LNCaP clone FGC (cell line): ENCODE data around the gene RPL10.
A peak's percentile ranks its signal among the peaks of the same experiment; 100 is the strongest.

Experiments used
- DNase-seq: peaks from one replicate; pipeline ENCODE4 v3.0.0-alpha.2; 2011; ENCODE audit warnings: low read depth
- H3K4me3 ChIP-seq: 2 replicates; pipeline ENCODE4 v1.5.1; 2011; ENCODE audit warnings: mild to moderate bottlenecking, low read depth, low read length, control low read depth
- TF ChIP-seq, protein P1 (sequence below): IDR thresholded peaks from 2 replicates; pipeline ENCODE4 v1.5.1; 2012; ENCODE audit warnings: mild to moderate bottlenecking; ENCODE audit not compliant: control insufficient read depth, insufficient read depth; ENCODE audit errors: extremely low read depth

The RPL10 gene

DNA sequence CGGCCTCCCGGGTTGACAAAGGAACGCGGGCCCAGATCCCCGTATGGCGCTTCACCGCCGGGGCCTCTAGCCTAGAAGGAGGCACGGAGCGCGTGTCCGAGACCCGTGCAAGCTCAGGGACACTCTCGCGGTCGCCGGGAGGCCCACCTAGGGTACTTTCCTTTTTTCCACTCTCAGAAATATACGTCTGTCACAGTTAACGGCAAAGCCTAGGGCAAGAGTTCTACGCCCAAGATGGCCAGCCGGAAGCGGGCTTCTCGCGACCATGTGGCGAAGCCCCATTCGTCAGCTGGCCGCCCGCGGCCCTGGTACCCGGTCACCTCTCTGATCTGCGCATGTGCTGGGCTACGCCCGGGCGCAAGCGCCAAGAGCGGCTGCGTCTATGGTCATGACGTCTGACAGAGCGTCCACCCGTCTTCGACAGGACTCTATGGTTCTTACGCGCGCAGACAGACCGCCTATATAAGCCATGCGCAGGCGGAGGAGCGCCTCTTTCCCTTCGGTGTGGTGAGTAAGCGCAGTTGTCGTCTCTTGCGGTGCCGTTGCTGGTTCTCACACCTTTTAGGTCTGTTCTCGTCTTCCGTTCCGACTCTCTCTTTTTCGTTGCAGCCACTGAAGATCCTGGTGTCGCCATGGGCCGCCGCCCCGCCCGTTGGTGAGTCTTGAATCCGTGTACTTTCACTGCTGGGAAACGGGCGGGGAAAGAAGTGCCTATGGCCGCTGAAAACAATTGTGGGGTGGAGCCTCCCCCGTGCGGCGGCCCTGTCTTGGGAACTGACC lies at the start of gene RPL10:
Gene RPL10, plus strand, starts transcription at position 490 of the 780 bp plus-strand sequence. Its CDS starts 143 bp downstream, at position 633.
- peak within 1 kb of the TSS; percentile 87 for H3K4me3 ChIP-seq
- TF ChIP-seq, protein P1, sequence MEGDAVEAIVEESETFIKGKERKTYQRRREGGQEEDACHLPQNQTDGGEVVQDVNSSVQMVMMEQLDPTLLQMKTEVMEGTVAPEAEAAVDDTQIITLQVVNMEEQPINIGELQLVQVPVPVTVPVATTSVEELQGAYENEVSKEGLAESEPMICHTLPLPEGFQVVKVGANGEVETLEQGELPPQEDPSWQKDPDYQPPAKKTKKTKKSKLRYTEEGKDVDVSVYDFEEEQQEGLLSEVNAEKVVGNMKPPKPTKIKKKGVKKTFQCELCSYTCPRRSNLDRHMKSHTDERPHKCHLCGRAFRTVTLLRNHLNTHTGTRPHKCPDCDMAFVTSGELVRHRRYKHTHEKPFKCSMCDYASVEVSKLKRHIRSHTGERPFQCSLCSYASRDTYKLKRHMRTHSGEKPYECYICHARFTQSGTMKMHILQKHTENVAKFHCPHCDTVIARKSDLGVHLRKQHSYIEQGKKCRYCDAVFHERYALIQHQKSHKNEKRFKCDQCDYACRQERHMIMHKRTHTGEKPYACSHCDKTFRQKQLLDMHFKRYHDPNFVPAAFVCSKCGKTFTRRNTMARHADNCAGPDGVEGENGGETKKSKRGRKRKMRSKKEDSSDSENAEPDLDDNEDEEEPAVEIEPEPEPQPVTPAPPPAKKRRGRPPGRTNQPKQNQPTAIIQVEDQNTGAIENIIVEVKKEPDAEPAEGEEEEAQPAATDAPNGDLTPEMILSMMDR: no peak
- DNase-seq: peak; percentile 88

DNA sequence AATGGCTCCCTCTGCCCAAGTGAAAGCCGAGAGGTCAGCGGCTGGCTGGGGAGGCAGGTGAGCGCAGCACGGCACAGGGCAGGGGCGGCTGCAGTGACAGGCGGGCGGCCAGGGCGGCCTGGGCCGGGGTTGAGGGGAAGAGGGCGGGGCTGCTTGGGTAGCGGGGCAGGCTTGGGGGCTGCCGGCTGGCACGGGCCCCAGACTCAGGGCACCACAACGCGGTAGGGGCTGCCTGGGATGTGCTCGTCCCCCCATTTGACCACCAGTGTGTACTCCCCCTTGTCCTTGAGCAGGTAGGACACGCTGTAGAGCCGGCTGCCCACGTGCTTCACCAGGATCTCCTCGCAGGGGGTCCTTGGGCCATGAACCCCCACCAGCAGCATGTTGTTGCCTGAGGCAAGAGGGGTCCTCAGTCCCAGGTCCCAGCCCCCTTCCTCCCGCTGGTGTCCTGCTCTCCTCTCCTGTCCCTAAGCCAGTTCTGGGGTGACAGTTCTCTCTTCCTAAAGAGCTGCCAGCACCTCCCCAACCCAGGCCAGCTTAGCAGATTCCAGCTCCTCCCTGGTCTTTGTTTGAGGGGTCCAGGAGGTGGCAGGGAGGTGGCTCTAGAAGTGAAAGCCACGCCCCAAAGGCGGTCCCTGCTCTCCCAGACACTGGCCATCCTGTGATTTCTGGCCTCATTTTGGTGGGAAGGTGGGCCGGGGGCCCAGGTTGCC lies 49.4 kb upstream of the RPL10 start:
- DNase-seq: no peak
- no peak overlapping the region for H3K4me3 ChIP-seq
- TF ChIP-seq, protein P1: no peak

DNA sequence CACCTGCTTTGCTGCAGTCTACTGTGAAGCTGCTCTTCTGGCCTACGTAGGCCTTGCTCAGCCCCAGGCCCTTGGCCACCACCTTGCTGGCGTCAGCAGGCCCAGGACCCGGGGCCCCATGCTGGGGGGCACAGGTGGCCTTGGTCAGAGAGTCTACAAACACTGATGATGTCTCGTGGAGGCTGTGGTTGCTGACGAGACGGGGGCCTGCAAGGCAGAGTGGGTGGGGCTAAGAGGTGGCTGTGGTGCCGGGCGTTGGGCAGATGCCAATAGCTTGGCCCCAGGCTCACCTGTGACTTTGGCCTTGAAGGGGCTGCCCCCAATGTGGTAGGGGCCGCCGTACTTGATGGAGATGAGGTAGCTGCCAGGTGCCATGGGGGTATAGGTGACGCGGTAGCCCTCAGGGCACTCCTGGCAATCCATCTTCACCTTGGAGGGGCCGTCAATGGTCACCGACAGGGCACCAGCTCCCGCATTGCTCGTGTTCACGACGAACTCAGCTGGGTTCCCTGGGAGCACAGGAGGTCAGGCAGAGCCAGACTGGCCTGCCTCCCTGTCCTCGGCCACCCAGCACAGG lies 48.7 kb upstream of the RPL10 start:
- DNase-seq: no peak
- TF ChIP-seq, protein P1: no peak
- H3K4me3 ChIP-seq: no peak overlapping the region

DNA sequence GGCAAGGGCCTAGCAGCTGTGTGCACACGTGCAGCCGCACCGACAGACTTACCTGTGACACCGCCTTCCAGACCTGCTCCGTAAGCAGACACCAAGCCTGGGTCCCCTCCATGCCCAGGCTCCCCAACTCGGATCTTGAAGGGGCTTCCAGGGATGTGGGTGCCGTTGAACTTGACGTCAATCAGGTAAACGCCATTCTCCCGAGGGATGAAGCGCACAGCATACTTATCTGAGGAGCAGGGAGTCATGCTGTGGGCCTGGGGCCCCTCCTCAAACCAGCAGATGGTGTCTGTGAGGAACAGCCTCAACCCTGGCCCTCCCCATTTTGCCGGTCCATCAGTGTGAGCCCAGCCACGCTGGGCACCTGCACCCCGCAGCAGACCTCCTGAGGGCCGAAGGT lies 48.2 kb upstream of the RPL10 start:
- TF ChIP-seq, protein P1: no peak
- H3K4me3 ChIP-seq: no peak overlapping the region
- no peak for DNase-seq

DNA sequence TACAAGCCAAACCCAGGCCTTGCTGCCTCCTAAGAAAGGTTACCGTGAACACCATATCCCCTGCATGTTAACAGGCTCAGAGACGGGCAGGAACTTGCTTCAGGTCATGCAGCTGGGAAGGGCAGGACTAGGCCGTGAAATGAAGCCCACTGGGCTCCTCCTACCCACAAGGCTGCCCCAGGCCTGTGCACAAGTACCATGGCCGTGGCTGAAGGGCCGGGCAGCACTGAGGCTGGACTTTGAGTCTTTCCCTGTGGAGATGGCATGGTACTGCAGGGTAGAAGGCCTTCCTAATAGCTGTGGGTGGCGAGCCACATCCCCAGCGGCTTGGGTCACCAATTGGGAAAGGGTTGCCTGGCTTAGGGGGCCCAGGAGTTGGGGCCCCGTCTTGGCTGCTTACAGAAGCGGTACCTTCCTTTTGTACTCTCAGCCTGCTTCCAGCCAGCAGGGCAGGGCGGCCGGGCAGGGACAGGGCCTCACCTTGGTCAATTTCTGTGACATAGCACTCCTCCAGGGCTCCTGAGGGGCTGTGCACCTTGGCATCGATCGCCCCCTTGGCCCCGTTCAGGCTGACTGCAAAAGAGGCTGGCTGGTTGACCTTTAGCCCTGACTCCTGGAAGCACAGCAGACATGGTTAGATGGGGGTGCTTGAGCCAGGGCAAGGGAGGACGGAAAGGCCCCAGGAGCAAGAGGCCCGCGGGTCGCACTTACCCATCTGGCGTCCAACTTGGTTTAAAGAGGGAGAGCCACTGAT lies 47.6 kb upstream of the RPL10 start:
- TF ChIP-seq, protein P1: no peak
- no peak overlapping the region for H3K4me3 ChIP-seq

DNA sequence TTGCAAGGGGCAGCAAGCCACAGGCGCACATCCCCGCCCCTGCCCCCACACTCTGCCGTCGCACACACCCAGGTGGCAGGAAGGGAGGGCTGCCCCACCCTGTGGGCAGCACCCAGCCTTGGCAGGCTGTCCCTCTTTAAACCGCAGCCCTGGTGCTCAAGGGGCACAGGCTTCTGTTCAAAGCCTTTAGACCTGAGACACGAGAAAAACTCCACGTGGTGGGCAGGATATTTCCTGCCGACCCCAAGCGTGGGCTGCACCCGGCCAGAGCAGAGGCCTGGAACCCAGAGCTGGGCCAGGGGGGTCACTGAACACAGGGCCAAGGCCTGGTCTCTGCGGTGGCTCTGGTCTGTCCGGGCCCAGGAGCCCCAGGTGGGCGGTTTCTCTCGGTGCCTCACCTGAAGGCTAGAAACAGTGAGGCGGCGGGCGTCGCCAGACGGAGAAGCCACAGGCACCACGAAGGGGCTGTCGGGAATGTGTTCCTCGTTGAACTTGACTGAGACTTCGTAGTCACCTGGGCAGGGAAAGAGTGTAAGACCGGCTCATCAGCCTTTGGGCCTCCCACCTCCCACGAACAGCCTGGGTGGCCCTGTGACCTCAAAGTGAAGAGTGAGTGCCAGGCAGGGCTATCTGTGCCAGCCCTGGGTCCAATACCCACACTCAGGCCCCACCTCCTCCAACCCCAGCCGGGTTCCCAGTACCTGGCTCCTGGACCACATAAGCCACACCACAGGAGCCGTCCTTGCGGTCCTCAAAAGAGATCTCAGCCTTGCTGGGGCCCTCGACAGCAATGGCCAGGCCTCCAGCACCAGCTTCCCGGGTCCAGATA lies 46.8 kb upstream of the RPL10 start:
- no peak overlapping the region for H3K4me3 ChIP-seq
- DNase-seq: no peak
- TF ChIP-seq, protein P1: no peak

More for the DNA sequence above, 47.6 kb upstream of the RPL10 start:
- no peak for DNase-seq
